NOMO-1 treated with dmso at 0.1 percent for 144 hours (cell line): ENCODE measurements around the gene AP1M2.
"Not testable (repeated sequence)": the region's sequence is repeated elsewhere in the genome, so short reads cannot be mapped to it uniquely, and the experiment has no call there.

Experiments used
- DNase-seq: peaks from one replicate; lab custom pipeline; 2025; ENCODE audit not compliant: unreplicated experiment; lab: John Stamatoyannopoulos, UW

AP1M2 gene

GRCh38 chr19:10602330-10603083, 15.4 kb upstream of the AP1M2 start:
- DNase-seq, result no peak

GRCh38 chr19:10601999-10602329, 14.9 kb upstream of the AP1M2 start:
- no peak for DNase-seq

GRCh38 chr19:10600149-10600548, 13.0 kb upstream of the AP1M2 start:
- DNase-seq, result no peak

GRCh38 chr19:10593820-10594637, 6.9 kb upstream of the AP1M2 start:
- DNase-seq, result no peak

GRCh38 chr19:10593148-10593547, 6.0 kb upstream of the AP1M2 start:
- DNase-seq, result no peak

GRCh38 chr19:10587839-10588150, 683 bp upstream of the AP1M2 start:
- DNase-seq, result no peak

- no peak for DNase-seq
Measured at GRCh38 chr19:10586396-10586795, 716 bp downstream of the AP1M2 start.

GRCh38 chr19:10583036-10583776, 3.9 kb downstream of the AP1M2 start:
- DNase-seq, result no peak

- DNase-seq, result no peak
Measured at GRCh38 chr19:10582091-10582490, 5.0 kb downstream of the AP1M2 start.

GRCh38 chr19:10580979-10581631, 6.0 kb downstream of the AP1M2 start:
- DNase-seq, result peak; percentile 77

GRCh38 chr19:10577951-10578350, 9.2 kb downstream of the AP1M2 start:
- DNase-seq, result no peak

GRCh38 chr19:10575011-10575716, 11.9 kb downstream of the AP1M2 start:
- no peak for DNase-seq

- DNase-seq, result no peak
Measured at GRCh38 chr19:10574462-10574861, 12.7 kb downstream of the AP1M2 start.

- DNase-seq, result not testable (repeated sequence)
Measured at GRCh38 chr19:10573793-10574192, 13.3 kb downstream of the AP1M2 start.

GRCh38 chr19:10568826-10569651, 18.1 kb downstream of the AP1M2 start, which contains the start of gene CDKN2D:
CDKN2D (minus strand) TSS chr19:10568979; CDS start chr19:10568653, 326 bp downstream.
- peak; percentile 98 for DNase-seq

GRCh38 chr19:10568062-10568825, 18.9 kb downstream of the AP1M2 start:
- DNase-seq, result no peak

GRCh38 chr19:10567656-10568055, 19.5 kb downstream of the AP1M2 start:
- no peak for DNase-seq

- DNase-seq, result peak; percentile 58
Measured at GRCh38 chr19:10566658-10567410, 20.3 kb downstream of the AP1M2 start.

GRCh38 chr19:10566408-10566657, 20.8 kb downstream of the AP1M2 start:
- no peak for DNase-seq
